Neural cell (in vitro differentiated cells): ENCODE data around the gene ST6GALNAC1. TPM values are rescaled to one million over a fixed set of nuclear protein-coding genes. Genes with fewer than 3 reads are reported as not detected.

Experiments
- H2AFZ ChIP-seq: fragments of 200-600, 300-800 bp; sonication (generic), shearing (Covaris generic); 2 replicates; pipeline ENCODE4 v1.6.0; 2014; ENCODE audit warnings: low read depth, mild to moderate bottlenecking, antibody characterized with exemption, low read length, moderate library complexity
- H3F3A ChIP-seq: fragments of 200-600 bp; shearing (Covaris generic); 2 replicates; pipeline ENCODE4 v1.6.1; 2016; ENCODE audit warnings: mild to moderate bottlenecking, moderate library complexity, mixed read lengths, antibody characterized with exemption, low read length; ENCODE audit not compliant: insufficient read depth, poor library complexity, severe bottlenecking
- H3K27ac ChIP-seq: fragments of 200-600, 300-800 bp; sonication (generic), shearing (Covaris generic); 2 replicates; pipeline ENCODE4 v1.5.1; 2014; ENCODE audit warnings: mild to moderate bottlenecking, low read length, moderate library complexity
- H3K27me3 ChIP-seq: fragments of 300-800, 200-600 bp; sonication (generic), shearing (Covaris generic); 2 replicates; pipeline ENCODE4 v1.6.0; 2014; ENCODE audit warnings: mild to moderate bottlenecking, low read depth, low read length, moderate library complexity; ENCODE audit not compliant: insufficient read depth
- H3K36me3 ChIP-seq: fragments of 300-800, 200-600 bp; sonication (generic), shearing (Covaris generic); 2 replicates; pipeline ENCODE4 v1.5.1; 2014; ENCODE audit warnings: mild to moderate bottlenecking, antibody characterized with exemption, low read length, moderate library complexity; ENCODE audit not compliant: insufficient read depth
- H3K4me2 ChIP-seq: fragments of 300-800, 200-600 bp; sonication (generic), shearing (Covaris generic); 2 replicates; pipeline ENCODE4 v1.6.0; 2014; ENCODE audit warnings: mild to moderate bottlenecking, low read length
- H3K4me3 ChIP-seq: fragments of 300-800, 200-600 bp; sonication (generic), shearing (Covaris generic); 2 replicates; pipeline ENCODE4 v1.5.1; 2014; ENCODE audit warnings: mild to moderate bottlenecking, low read length, moderate library complexity
- H3K79me2 ChIP-seq: fragments of 200-600 bp; shearing (Covaris generic); replicated peaks from 2 replicates; pipeline ENCODE4 v1.6.0; 2014; ENCODE audit warnings: mild to moderate bottlenecking, low read length, moderate library complexity; ENCODE audit not compliant: insufficient read depth
- H3K9ac ChIP-seq: fragments of 300-800, 200-600 bp; sonication (generic), shearing (Covaris generic); 2 replicates; pipeline ENCODE4 v1.6.1; 2016; ENCODE audit warnings: mild to moderate bottlenecking, low read length, mixed read lengths
- H3K9me2 ChIP-seq: fragments of 200-600 bp; shearing (Covaris generic); 2 replicates; pipeline ENCODE4 v1.6.1; 2016; ENCODE audit warnings: mild to moderate bottlenecking, low read length, mixed read lengths; ENCODE audit not compliant: insufficient read depth
- H3K9me3 ChIP-seq: fragments of 200-600, 300-800 bp; sonication (generic), shearing (Covaris generic); 2 replicates; pipeline ENCODE4 v1.6.1; 2016; ENCODE audit warnings: mild to moderate bottlenecking, mixed run types, low read length, moderate library complexity, mixed read lengths
- H4K20me1 ChIP-seq: fragments of 200-600 bp; shearing (Covaris generic); 2 replicates; pipeline ENCODE4 v1.6.1; 2016; ENCODE audit warnings: mild to moderate bottlenecking, mixed run types; ENCODE audit not compliant: insufficient read depth
- CTCF ChIP-seq: fragments of 450-650 bp; IDR thresholded peaks from 2 replicates; pipeline ENCODE4 v1.5.1; 2014; ENCODE audit warnings: antibody characterized with exemption, mild to moderate bottlenecking, moderate library complexity; ENCODE audit not compliant: poor library complexity, severe bottlenecking
- EP300 ChIP-seq: fragments of 450-650 bp; conservative IDR thresholded peaks from 2 replicates; pipeline ENCODE4 v1.6.1; 2014; ENCODE audit warnings: antibody characterized with exemption, mild to moderate bottlenecking, moderate library complexity; ENCODE audit not compliant: poor library complexity, severe bottlenecking
- EZH2 ChIP-seq: fragments of 200-600, 300-800 bp; shearing (Covaris generic), sonication (generic); IDR thresholded peaks from 2 replicates; pipeline ENCODE4 v1.6.1; 2014; ENCODE audit warnings: antibody characterized with exemption, low read length, borderline replicate concordance, mild to moderate bottlenecking; ENCODE audit not compliant: insufficient read depth, poor library complexity, severe bottlenecking
- MXI1 ChIP-seq: fragments of 450-650 bp; conservative IDR thresholded peaks from 2 replicates; pipeline ENCODE4 v1.6.1; 2014; ENCODE audit warnings: antibody characterized with exemption, mild to moderate bottlenecking; ENCODE audit not compliant: poor library complexity, severe bottlenecking
- POLR2AphosphoS5 ChIP-seq: IDR thresholded peaks from 2 replicates; pipeline ENCODE4 v1.6.1; 2012
- RAD21 ChIP-seq: fragments of 450-650 bp; conservative IDR thresholded peaks from 2 replicates; pipeline ENCODE4 v1.6.1; 2014; ENCODE audit warnings: antibody characterized with exemption, mild to moderate bottlenecking, moderate library complexity
- REST ChIP-seq: IDR thresholded peaks from 2 replicates; pipeline ENCODE4 v1.6.1; 2012; ENCODE audit warnings: borderline replicate concordance
- SMC3 ChIP-seq: fragments of 450-650 bp; conservative IDR thresholded peaks from 2 replicates; pipeline ENCODE4 v1.6.1; 2014; ENCODE audit warnings: antibody characterized with exemption, mild to moderate bottlenecking, moderate library complexity; ENCODE audit not compliant: poor library complexity
- TAF1 ChIP-seq: IDR thresholded peaks from 2 replicates; pipeline ENCODE4 v1.6.1; 2012; ENCODE audit warnings: low read depth
- polyA plus RNA-seq: library from polyadenylated mRNA; depleted of rRNA; stranded (reverse); fragments of >200 nt; gene quantifications from 2 replicates; pipeline ENCODE4 v1.2.3, GENCODE V29; 2014

The ST6GALNAC1 gene
- polyA plus RNA-seq, 1 donor from 2014 or later = not detected

DNA sequence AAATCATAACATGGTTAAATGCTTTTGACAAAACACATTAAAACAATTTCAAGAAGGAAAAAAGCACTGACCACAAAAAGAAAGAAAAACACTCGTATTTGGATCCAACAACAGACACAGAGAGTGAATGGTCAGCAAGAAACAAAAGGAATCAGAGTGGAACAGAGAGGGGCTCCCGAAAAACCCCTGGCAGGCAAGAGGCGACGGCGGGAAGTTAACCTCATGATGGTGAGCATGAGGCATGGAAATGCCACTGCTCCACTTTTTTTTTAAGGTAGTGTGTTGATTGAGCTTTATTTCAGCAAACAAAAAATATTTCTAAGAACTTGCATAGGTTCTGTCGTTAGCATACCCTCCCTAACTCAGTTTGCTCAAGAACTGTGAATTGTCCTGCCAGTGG, 32.1 kb upstream of the ST6GALNAC1 start:
- Histone ChIP-seq H3K4me2 (no peak overlapping the region), H3K27me3 (no peaks in the 10 kb centered on the region), H3F3A (no peaks in the 10 kb centered on the region), H4K20me1 (no peaks in the 10 kb centered on the region), H3K4me3 (no peak overlapping the region), H3K79me2 (no peaks in the 10 kb centered on the region), H2AFZ (no peak overlapping the region), H3K9ac (no peak overlapping the region), H3K27ac (no peak overlapping the region), H3K36me3 (no peaks in the 10 kb centered on the region), H3K9me2 (no peaks in the 10 kb centered on the region), H3K9me3 (no peaks in the 10 kb centered on the region)
- TF ChIP-seq EP300 = no peak
- no peak for TF ChIP-seq TAF1
- TF ChIP-seq POLR2AphosphoS5 = no peak
- TF ChIP-seq RAD21 = no peak
- TF ChIP-seq REST = no peak
- no peak for TF ChIP-seq MXI1
- TF ChIP-seq EZH2 = no peak

GRCh38 chr17:76674600-76674999, 31.0 kb upstream of the ST6GALNAC1 start:
- no peak overlapping the region for H3K9ac ChIP-seq
- H3K9me2 ChIP-seq = no peaks in the 10 kb centered on the region
- no peaks in the 10 kb centered on the region for H3K36me3 ChIP-seq
- H2AFZ ChIP-seq = no peak overlapping the region
- H3K4me3 ChIP-seq = no peak overlapping the region
- H4K20me1 ChIP-seq = no peaks in the 10 kb centered on the region
- H3K9me3 ChIP-seq = no peaks in the 10 kb centered on the region
- no peaks in the 10 kb centered on the region for H3K79me2 ChIP-seq
- no peak for TF ChIP-seq POLR2AphosphoS5
- no peak for TF ChIP-seq SMC3
- no peak overlapping the region for H3K4me2 ChIP-seq
- no peaks in the 10 kb centered on the region for H3K27me3 ChIP-seq
- H3K27ac ChIP-seq = no peak overlapping the region
- no peaks in the 10 kb centered on the region for H3F3A ChIP-seq

DNA sequence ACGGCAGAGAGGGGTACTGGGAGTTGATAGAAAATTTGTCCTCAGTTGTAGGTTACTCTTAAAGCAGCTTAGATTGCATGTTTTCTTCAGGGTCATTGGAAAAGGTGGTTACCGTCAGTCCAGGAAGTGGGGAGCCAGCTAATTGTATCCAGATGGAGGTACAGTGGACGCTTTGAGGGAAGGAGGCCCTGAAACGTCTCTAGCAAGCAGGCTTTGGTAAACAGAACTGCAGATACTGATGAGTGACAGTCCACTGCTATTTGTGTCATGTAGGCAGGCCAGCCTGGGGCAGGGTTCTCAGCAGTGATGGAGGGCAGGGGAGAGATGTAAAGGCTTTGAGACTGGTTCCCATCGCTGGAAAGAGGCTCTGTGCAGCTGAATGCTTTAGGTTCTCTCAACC, 30.2 kb upstream of the ST6GALNAC1 start:
- Histone ChIP-seq H3K79me2 (no peaks in the 10 kb centered on the region), H3K4me2 (no peak overlapping the region), H3K9me3 (no peaks in the 10 kb centered on the region), H3K9ac (no peak overlapping the region), H3K27me3 (no peaks in the 10 kb centered on the region), H3K27ac (no peak overlapping the region), H2AFZ (no peak overlapping the region), H3K36me3 (no peaks in the 10 kb centered on the region), H3K9me2 (no peaks in the 10 kb centered on the region), H3K4me3 (no peak overlapping the region), H3F3A (no peaks in the 10 kb centered on the region), H4K20me1 (no peaks in the 10 kb centered on the region)
- no peak for TF ChIP-seq SMC3
- no peak for TF ChIP-seq CTCF
- TF ChIP-seq EZH2 = no peak
- no peak for TF ChIP-seq TAF1
- no peak for TF ChIP-seq REST
- TF ChIP-seq MXI1 = no peak
- no peak for TF ChIP-seq EP300
- no peak for TF ChIP-seq RAD21
- no peak for TF ChIP-seq POLR2AphosphoS5
